Muscle of back (tissue), 11 donors: ENCODE results near the gene SGCD. TPM values are rescaled to one million over a fixed set of nuclear protein-coding genes. Genes with fewer than 3 reads are reported as not detected.

Experiments
- DNase-seq, 3 donors: peaks; one replicate each; pipeline versions ENCODE4 v3.0.0 to v3.0.0-alpha.2; 2013
- polyA plus RNA-seq, 10 donors: library from polyadenylated mRNA; unstranded; fragments of 120-200 nt; gene quantifications; one replicate each; pipeline ENCODE4 v1.2.1, GENCODE V29; 2013; ENCODE audit not compliant: insufficient read length in 10 of 10

The SGCD gene
- polyA plus RNA-seq, 10 donors, result 77.3 to 113 (median 84.3) TPM

GRCh38 chr5:156356238-156356637 lies 29.3 kb downstream of the SGCD start:
- peak in 1 of 3 donors; percentile 38 for DNase-seq

- peak in 1 of 3 donors; percentile 89 for DNase-seq
Measured at GRCh38 chr5:156359476-156359875, 32.5 kb downstream of the SGCD start.

GRCh38 chr5:156361436-156362109 lies 34.6 kb downstream of the SGCD start:
- DNase-seq, result peak in 1 of 3 donors; percentile 40

GRCh38 chr5:156363861-156364260 lies 36.9 kb downstream of the SGCD start:
- DNase-seq, result no peak

- no peak for DNase-seq
Measured at GRCh38 chr5:156366521-156366920, 39.6 kb downstream of the SGCD start.

GRCh38 chr5:156367597-156367996 lies 40.6 kb downstream of the SGCD start:
- peak in 1 of 3 donors; percentile 83 for DNase-seq

- DNase-seq, result no peak
Measured at GRCh38 chr5:156375895-156376495, 49.0 kb downstream of the SGCD start.

GRCh38 chr5:156376751-156377150 lies 49.8 kb downstream of the SGCD start:
- no peak for DNase-seq

- no peak for DNase-seq
Measured at GRCh38 chr5:156378159-156378558, 51.2 kb downstream of the SGCD start.

GRCh38 chr5:156379206-156379605 lies 52.2 kb downstream of the SGCD start:
- peak in 1 of 3 donors; percentile 38 for DNase-seq

GRCh38 chr5:156380848-156381247 lies 53.9 kb downstream of the SGCD start:
- DNase-seq, result peak in 2 of 3 donors; percentile 66 to 72

- peak in 2 of 3 donors; percentile 68 to 74 for DNase-seq
Measured at GRCh38 chr5:156383510-156384265, 56.7 kb downstream of the SGCD start.

- DNase-seq, result peak in 1 of 3 donors; percentile 67
Measured at GRCh38 chr5:156385416-156385815, 58.5 kb downstream of the SGCD start.

GRCh38 chr5:156386976-156387375 lies 60.0 kb downstream of the SGCD start:
- DNase-seq, result no peak

- peak in 1 of 3 donors; percentile 68 for DNase-seq
Measured at GRCh38 chr5:156387391-156387790, 60.4 kb downstream of the SGCD start.

- no peak for DNase-seq
Measured at GRCh38 chr5:156388233-156388632, 61.3 kb downstream of the SGCD start.

GRCh38 chr5:156391139-156391538 lies 64.2 kb downstream of the SGCD start:
- DNase-seq, result peak in 1 of 3 donors; percentile 82

- DNase-seq, result peak in 1 of 3 donors; percentile 55
Measured at GRCh38 chr5:156393980-156394379, 67.0 kb downstream of the SGCD start.

- DNase-seq, result peak; percentile 49 to 91 (median 65)
Measured at GRCh38 chr5:156394642-156395305, 67.8 kb downstream of the SGCD start.

GRCh38 chr5:156395306-156395675 lies 68.3 kb downstream of the SGCD start:
- DNase-seq, result peak in 1 of 3 donors; percentile 89

GRCh38 chr5:156396063-156396829 lies 69.3 kb downstream of the SGCD start:
- DNase-seq, result peak in 2 of 3 donors; percentile 74 to 78

GRCh38 chr5:156396830-156397081 lies 69.8 kb downstream of the SGCD start:
- no peak for DNase-seq
